A549 treated with Hydrocortisone at 1 μM for 4 hours (cell line): ENCODE measurements around the gene AGBL1. TPM values are rescaled to one million over a fixed set of nuclear protein-coding genes. Genes with fewer than 3 reads are reported as not detected.

Experiments
- total RNA-seq: library from RNA; stranded (reverse); fragments of 200-300 nt; extraction: Qiagen RNA extraction; gene quantifications from 5 replicates; pipeline ENCODE4 v1.2.3, GENCODE V29; 2022

Gene AGBL1
- not detected in 5 replicates for total RNA-seq

GRCh38 chr15:86079508-86080266 lies at the start of gene AGBL1:
Gene AGBL1 (plus strand): TSS chr15:86079871.

